Limb (tissue), 2 donors: ENCODE data around the gene LPXN.

ENCODE experiments used
- DNase-seq, 2 donors: peaks; one replicate each; pipeline ENCODE4 v3.0.0-alpha.2; 2016; ENCODE audit errors: extremely low spot score in 2 of 2

Gene LPXN

GRCh38 chr11:58575377-58576020 is at the start of gene LPXN:
Gene LPXN, minus strand, starts transcription at chr11:58575856. Its CDS starts 84 bp downstream, at chr11:58575772.
- DNase-seq: no peak

- DNase-seq: no peak
These were observed 49.4 kb upstream of the LPXN start for GRCh38 chr11:58625086-58625485.

- no peak for DNase-seq
These were observed 46.7 kb upstream of the LPXN start, which contains the start of gene CNTF for GRCh38 chr11:58622344-58622743. Gene CNTF, plus strand, starts transcription at chr11:58622665. Its CDS starts 88 bp downstream, at chr11:58622753.

GRCh38 chr11:58621586-58622262 is 46.1 kb upstream of the LPXN start:
- no peak for DNase-seq

GRCh38 chr11:58617976-58618557 is 42.4 kb upstream of the LPXN start:
- no peak for DNase-seq

- no peak for DNase-seq
These were observed 40.9 kb upstream of the LPXN start for GRCh38 chr11:58616594-58616993.

- no peak for DNase-seq
These were observed 39.9 kb upstream of the LPXN start for GRCh38 chr11:58615559-58615958.

- no peak for DNase-seq
These were observed 37.6 kb upstream of the LPXN start for GRCh38 chr11:58613228-58613627.

- DNase-seq: no peak
These were observed 34.1 kb upstream of the LPXN start for GRCh38 chr11:58609723-58610122.

GRCh38 chr11:58608331-58608730 is 32.7 kb upstream of the LPXN start:
- no peak for DNase-seq

- no peak for DNase-seq
These were observed 31.5 kb upstream of the LPXN start for GRCh38 chr11:58606930-58607714.

GRCh38 chr11:58600510-58600909 is 24.9 kb upstream of the LPXN start:
- DNase-seq: no peak

GRCh38 chr11:58597486-58598144 is 22.0 kb upstream of the LPXN start:
- no peak for DNase-seq

- DNase-seq: no peak
These were observed 21.0 kb upstream of the LPXN start for GRCh38 chr11:58596621-58597020.

- DNase-seq: no peak
These were observed 19.2 kb upstream of the LPXN start for GRCh38 chr11:58594826-58595225.

GRCh38 chr11:58592760-58593472 is 17.3 kb upstream of the LPXN start:
- no peak for DNase-seq

- no peak for DNase-seq
These were observed 16.0 kb upstream of the LPXN start for GRCh38 chr11:58591659-58592058.

GRCh38 chr11:58586998-58587397 is 11.3 kb upstream of the LPXN start:
- no peak for DNase-seq

- DNase-seq: no peak
These were observed 6.8 kb upstream of the LPXN start for GRCh38 chr11:58582437-58582836.

- DNase-seq: no peak
These were observed 4.7 kb upstream of the LPXN start for GRCh38 chr11:58580311-58580710.
